CMK (cell line): ENCODE data around the gene FAM234A.
A peak's percentile ranks its signal among the peaks of the same experiment; 100 is the strongest.

Experiments
- DNase-seq: peaks from one replicate; pipeline ENCODE4 v3.0.0-alpha.2; 2010; ENCODE audit warnings: low read depth

Gene FAM234A

GRCh38 chr16:301235-301634 lies 66.6 kb downstream of the FAM234A start:
- no peak for DNase-seq

GRCh38 chr16:301950-302349 lies 67.3 kb downstream of the FAM234A start:
- DNase-seq, result no peak

DNA sequence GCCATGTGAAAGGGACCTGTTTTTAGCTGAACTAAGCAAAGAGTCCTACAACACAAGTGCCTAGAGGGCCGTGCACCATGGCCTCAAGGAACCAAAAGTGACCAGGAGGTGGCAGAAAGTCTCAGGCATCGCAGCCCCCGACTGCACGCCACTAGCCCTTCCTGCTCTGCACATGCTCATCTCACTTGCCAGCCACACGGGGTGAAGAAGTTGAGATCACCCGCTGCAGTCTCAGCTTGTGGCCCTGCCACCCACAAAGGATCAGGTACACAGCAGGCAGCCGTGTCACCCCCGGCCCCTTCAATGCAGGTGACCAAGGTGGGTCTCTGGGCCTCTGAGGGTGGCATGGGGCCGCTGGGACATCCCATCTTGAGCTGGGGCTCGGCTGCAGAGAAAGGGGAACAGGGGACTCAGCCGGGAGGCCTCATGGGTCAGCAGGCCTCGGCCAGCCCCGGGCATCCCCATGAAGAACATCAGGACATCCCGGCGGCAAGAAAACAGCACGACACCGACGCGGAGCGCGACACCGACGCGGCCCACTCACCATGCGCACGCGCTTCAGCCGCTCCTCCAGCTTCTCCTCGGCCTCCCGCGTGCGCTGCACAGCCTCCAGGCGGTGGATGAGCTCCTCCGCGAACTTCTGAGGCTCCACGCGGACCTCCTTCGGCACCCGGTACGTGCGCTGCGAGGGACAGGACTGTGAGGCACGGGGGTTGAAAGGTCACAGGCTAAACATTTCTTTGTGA lies 69.3 kb downstream of the FAM234A start:
- DNase-seq, result peak; percentile 34

GRCh38 chr16:305916-306626 lies 71.5 kb downstream of the FAM234A start:
- no peak for DNase-seq

- DNase-seq, result no peak
These were observed 72.3 kb downstream of the FAM234A start for GRCh38 chr16:306911-307370.

DNA sequence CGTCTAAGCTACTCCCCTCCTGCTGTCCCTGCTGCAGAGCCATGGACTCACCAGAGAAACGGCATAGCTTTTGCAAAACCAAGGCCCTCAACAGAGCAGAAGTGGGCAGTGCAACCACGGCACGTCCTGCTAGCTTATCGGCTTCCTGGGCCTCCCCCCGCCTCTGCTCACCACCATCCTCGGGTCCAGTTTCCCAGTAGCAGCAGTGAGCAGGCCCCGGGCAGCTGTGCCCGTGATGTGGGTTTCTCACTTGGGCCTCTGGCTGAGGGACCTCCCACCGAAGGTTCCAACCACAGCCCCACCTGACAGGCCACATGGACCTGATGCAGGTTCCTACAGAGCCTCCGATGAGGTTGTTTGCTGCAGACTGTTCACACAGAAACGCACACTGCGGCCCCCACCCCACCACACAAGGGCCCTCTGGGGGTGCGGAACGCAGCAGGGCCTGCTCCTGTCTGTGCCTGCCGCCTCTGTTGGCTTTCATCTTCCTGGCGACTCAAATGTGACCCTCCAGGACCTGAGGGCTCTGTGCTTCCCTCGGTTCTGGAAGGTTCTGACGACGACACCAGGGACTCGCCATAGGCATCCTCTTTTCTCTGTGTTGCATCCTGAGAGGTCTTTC lies 73.2 kb downstream of the FAM234A start:
- DNase-seq, result no peak

DNA sequence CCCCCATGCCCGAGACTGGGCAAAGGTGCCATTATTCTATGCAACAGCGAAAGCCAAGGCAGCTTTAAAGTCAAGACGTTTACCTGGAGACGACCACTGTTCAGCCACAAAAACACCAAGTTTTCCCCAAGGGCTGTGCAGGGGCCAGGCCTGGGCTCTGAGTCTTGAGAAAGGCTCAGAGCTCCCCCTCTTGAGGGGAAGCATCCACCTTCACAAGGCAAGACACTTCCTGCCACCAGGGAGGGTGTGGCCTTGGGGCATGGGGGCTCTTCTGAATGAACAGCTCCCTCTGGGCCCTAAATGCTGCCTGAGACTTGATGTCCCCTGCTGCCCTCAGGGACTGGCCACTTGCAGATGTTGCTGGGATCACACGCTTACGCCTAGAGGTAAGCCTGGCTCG lies 74.9 kb downstream of the FAM234A start:
- no peak for DNase-seq

DNA sequence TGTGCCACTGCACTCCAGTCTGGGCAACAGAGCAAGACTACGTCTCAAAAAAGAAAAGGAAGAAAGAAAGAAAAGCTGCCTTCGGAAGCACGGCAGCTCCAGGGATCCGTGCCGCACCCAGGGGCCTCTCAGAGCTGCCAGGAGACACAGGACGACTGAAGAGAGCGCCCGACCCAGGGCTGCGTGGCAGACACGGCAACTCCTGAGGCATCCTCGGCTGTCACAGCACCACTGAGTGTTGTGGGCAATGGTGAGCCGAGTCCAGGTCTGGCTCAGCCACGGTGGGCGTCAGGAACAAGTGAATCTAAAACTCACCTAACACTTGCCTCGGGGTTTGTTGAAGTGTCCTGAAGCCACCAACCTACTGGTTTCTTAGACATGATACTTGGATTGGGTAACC lies 77.1 kb downstream of the FAM234A start:
- no peak for DNase-seq

DNA sequence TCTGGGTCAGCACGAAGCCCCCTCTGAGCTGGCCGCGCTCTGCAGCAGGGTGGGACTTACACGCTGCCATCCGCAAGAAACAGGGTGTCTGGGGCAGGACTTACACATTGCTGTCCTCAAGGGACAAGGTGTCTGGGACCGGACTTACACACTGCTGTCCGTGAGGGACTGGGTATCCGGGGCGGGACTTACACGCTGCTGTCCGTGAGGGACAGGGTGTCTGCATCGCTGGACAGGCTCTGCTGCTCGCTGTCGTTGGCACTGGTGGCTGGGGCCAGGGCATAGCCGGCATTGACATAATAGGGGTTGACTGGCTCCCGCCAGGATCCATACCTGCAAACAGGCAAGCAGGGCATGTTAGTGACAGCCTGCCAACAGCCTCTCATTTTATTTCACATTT lies 79.7 kb downstream of the FAM234A start:
- DNase-seq, result no peak

GRCh38 chr16:314795-315299 lies 80.2 kb downstream of the FAM234A start:
- no peak for DNase-seq
